NCI-H2081 (cell line): ENCODE data around the gene TUBA4B.
A peak's percentile ranks its signal among the peaks of the same experiment; 100 is the strongest.
"Not testable (repeated sequence)": the region's sequence is repeated elsewhere in the genome, so short reads cannot be mapped to it uniquely, and the experiment has no call there.

ENCODE experiments used
- DNase-seq, 2 experiments: peaks; one replicate each; lab custom pipeline; 2025; lab: John Stamatoyannopoulos, UW

Gene TUBA4B

GRCh38 chr2:219248845-219249202 lies 4.2 kb upstream of the TUBA4B start:
- no peak for DNase-seq

DNA sequence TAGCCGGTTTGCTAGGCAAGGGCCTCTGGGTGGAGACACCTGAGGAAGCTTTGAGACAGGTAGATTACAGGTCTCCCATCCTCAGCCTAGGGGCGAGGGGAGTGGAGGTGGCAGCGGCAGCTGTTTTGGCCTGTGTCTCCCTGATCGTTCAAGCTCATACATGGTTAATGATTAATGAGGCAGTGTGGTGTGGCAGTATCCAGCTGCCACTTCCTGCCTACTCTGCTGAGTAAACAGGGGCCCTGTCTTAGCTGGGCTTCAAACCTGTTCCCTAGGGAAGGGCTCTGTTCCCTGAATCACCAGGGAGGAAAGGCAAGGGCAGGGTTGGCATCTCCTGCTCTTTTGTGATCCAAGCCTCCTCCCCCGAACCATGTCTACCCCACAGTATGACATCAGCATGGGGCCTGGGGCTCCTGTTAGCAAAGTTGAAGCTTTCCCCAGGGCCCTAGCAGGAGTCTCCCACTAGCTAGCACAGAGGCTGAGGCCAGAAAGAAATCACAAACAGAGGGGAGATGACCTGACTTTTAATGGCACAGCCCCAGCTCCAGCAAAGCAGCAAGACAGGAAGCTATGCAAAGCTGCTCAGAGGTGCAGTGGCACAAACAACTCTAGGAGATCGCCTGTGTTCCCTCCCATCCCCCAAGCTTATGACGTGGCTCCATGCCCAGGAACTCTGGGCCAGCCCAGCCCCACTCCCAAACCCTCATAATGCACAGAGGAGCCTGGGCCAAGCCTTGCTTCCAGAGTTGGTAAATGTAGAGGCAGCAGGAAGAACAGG lies 3.7 kb upstream of the TUBA4B start:
- peak; percentile 60 to 85 for DNase-seq

DNA sequence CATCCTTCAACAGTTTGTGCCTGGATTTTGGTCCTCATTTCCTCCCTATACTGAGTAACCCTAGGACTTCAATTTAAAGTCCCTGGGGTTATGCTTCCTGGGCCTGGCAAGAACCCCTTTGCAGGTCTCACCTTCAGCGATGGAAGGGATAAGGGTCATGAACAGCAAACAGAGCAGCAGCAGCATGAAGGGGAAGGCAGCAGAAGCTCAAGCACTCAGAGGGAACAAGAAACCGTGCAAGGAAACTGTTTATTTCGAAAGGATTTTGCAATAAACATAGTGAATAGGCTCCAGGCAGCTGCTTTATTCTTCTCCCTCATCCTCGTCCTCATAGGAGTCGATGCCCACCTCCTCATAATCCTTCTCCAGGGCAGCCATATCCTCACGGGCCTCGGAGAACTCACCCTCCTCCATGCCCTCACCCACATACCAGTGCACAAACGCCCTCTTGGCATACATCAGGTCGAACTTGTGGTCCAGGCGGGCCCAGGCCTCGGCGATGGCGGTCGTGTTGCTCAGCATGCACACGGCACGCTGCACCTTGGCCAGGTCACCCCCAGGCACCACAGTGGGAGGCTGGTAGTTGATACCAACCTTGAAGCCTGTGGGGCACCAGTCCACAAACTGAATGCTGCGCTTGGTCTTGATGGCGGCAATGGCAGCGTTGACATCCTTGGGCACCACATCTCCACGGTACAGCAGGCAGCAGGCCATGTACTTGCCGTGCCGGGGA lies 2.8 kb upstream of the TUBA4B start:
- DNase-seq = no peak

DNA sequence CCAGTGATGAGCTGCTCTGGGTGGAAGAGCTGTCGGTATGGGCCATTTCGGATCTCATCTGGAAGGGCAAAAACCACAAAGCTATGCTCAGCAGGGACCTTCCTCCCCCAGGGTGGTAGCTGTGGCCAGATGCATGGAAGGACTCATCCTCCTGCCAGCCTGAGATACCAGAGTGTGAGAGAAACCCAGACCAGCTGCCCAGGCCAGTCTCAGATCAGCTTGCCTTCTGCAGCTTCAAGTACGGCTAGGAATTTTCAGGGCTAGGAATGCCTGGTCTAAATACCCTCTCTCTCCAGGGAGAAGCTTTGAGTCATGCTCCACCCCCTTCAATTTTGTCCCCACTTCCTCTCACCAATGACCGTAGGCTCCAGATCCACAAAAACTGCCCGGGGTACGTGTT lies 1.4 kb upstream of the TUBA4B start:
- DNase-seq = no peak

DNA sequence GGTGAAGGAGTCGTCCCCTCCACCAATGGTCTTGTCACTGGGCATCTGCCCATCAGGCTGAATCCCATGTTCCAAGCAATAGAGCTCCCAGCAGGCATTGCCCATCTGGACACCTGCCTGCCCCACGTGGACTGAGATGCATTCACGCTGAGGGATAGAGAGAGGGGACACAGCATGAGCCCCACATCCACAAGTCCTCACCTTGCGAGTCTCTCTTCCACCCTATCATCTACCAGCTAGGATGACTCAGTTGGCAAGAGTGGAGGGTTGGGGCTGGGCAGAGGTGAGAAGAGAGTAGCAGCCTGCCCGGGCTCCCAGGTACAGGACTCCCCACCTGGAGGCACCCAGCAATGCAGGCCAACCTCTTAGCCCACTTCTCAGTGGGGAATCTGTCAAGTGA lies 959 bp upstream of the TUBA4B start:
- DNase-seq = peak in 1 of 2 experiments; percentile 53

DNA sequence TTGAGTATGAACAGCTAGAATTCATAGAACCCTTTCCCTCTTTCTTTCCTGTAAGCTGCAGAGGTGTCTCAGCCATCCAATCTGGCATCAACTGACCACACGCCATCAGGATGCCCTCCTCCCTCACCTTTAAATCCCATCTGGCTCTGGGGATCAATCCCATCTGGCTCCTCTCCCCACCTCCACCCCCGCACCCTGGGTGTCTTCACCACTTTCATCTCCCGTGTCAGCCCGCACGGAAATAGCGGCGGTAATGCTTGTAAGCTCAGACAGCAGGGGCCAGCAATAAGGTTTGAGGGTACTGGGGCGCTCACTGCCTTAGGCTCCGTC lies 508 bp upstream of the TUBA4B start:
- DNase-seq = no peak

GRCh38 chr2:219253753-219254589 lies 928 bp downstream of the TUBA4B start, which contains the start of gene TUBA4A:
TUBA4A (minus strand) TSS chr2:219253918; CDS start chr2:219253858, 60 bp downstream.
- peak; percentile 83 to 87 for DNase-seq

- no peak for DNase-seq
Observed at GRCh38 chr2:219254590-219255201, 1.7 kb downstream of the TUBA4B start.

- DNase-seq = not testable (repeated sequence)
Observed at GRCh38 chr2:219258942-219259341, 5.9 kb downstream of the TUBA4B start.

GRCh38 chr2:219261024-219261855 lies 8.2 kb downstream of the TUBA4B start:
- no peak for DNase-seq

DNA sequence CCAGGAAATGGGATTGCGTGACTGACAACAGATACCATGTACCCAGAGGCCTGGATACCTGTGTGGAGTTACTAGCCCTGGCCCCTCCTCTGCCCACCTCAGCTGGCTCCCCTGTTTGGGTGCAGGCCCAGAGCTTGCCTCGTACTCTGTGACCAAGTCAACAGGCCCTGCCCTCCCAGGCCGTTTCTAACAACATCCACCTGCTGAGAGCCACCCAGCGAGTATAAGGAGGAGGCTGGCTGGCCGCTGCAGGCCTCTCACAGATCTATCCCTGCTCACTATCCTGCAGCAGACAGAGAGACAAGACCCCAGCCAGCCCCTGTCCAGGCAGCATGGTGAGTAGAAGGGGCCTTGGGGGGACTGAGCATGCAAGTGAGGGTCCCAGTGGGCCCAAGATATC lies 13.2 kb downstream of the TUBA4B start:
- DNase-seq = no peak

- no peak for DNase-seq
Observed at GRCh38 chr2:219266886-219267285, 13.8 kb downstream of the TUBA4B start.

- no peak for DNase-seq
Observed at GRCh38 chr2:219268294-219268693, 15.3 kb downstream of the TUBA4B start.

DNA sequence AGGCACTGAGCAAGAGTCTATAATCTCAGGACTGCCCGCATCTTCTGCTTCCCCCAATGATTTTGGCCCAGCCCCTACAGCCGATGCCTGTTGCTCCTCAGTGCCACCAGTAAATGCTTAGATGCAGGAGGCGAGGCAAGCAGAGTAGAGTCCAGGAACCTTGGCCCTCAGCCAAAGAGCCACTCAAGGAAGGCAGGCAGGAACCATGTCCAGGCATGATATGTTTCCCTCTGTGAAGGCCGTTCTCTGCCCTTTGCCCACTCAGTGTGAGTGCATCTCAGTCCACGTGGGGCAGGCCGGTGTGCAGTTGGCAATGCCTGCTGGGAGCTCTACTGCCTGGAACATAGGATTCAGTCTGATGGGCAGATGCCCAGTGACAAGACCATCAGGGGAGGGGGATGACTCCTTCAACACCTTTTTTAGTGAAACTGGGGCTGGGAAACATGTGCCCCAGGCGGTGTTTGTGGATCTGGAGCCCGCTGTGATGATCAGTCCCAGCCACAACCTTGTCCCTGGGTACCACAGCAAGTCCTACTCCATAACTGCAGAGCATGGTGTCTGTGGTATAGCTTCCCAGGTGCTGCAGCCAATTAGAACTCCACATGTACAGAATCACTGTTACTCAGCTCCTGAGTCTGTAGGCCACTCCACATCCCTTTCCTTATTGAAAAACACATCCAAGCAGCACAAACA lies 16.5 kb downstream of the TUBA4B start:
- DNase-seq = no peak

DNA sequence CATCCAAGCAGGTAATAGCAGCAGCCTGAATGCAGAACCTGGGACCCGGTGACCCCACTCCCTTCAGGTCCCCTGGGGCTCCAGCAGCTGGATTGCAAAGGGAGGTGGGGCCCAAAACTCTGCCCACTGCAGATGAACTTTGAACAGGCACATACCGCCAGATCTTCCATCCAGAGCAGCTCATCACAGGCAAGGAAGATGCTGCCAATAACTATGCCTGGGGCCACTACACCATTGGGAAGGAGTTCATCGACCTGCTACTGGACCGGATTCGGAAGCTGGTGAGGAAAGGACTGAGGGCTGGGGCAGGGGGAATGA lies 17.0 kb downstream of the TUBA4B start:
- no peak for DNase-seq

DNA sequence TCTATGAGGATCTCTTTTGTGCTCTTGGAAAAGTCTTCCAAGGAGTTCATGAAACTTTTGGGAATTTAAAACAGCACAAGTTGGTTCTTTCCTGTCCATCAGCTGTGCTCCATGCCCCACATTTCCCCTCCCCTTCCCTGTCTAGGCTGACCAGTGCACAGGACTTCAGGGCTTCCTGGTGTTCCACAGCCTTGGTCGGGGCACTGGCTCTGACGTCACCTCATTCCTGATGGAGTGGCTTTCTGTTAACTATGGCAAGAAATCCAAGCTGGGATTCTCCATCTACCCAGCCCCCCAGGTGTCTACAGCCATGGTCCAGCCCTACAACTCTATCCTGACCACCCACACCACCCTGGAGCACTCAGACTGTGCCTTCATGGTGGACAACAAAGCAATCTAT lies 18.0 kb downstream of the TUBA4B start:
- DNase-seq = no peak

DNA sequence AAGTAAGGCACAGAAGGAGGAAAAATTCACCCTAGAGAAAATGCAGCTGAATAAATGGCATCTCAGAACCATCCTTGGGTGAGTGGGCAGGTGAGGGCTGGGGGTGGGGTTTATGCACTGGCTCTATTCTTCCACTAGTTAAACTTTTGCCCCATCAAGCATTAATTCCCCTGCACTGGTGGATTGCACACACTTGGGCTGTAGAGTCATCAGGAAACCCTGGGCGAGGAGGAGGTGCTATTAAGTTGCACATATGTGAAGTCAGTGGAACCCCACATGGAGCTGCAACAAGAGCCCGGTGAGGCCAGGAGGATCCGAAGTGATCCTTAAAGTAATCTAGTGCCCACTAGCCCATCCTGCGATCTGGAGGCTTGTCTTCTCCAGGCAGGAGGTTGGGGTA lies 19.3 kb downstream of the TUBA4B start:
- no peak for DNase-seq

DNA sequence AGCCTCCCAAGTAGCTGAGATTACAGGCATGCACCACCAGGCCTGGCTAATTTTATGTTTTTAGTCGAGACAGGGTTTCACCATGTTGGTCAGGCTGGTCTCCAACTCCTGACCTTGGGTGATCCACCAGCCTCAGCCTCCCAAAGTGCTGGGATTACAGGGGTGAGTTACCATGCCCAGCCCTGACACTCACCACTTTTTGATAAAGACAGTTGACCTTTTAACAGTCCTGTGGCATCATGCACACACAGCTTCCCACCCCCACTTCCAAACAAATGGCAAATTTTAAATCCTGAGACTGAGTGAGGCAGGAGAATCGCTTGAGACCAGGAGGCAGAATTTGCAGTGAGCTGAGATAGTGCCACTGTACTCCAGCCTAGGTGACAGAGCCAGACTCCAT lies 20.0 kb downstream of the TUBA4B start:
- no peak for DNase-seq

GRCh38 chr2:219273937-219274336 lies 20.9 kb downstream of the TUBA4B start:
- no peak for DNase-seq

DNA sequence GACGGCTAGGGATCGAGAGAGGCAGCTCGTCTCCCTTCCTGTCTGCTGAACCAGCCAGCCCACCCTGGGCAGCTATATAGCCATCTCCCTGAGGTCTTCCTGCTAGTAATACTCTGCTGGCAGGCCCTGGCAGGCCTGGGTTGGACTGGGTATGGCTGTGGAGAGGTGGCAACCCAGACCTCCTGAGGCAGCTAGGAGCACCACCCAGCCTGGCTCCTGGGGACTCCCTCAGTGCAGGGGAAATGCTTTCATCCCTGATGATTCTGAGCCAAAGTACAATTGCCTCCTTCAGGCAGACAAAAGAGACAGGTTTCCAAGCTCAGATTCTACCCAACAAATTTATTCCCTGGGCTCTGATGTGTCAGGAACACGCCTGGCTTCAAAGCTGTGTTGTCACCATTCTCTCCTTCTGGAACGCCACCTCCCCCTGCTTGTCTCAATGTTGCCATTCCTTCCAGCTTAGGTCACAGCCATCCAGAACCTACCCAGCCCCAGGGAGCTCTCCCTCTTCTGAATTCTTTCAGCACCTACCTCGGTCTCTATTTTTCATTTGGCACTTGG lies 21.4 kb downstream of the TUBA4B start:
- no peak for DNase-seq
